NCI-H2196 treated with DMSO at 0.1 percent for 48 hours (cell line): ENCODE results near the gene FAM234B.

Source experiments
- DNase-seq: peaks from one replicate; lab custom pipeline; 2025; ENCODE audit not compliant: unreplicated experiment; lab: John Stamatoyannopoulos, UW

FAM234B gene

GRCh38 chr12:13044002-13044905 is at the start of gene FAM234B:
Gene FAM234B (plus strand): TSS chr12:13044381. CDS start chr12:13044404, 23 bp downstream.
- no peak for DNase-seq

- no peak for DNase-seq
These were observed 49.1 kb upstream of the FAM234B start for GRCh38 chr12:12995088-12995487.

- DNase-seq: no peak
These were observed 48.0 kb upstream of the FAM234B start for GRCh38 chr12:12996209-12996608.

DNA sequence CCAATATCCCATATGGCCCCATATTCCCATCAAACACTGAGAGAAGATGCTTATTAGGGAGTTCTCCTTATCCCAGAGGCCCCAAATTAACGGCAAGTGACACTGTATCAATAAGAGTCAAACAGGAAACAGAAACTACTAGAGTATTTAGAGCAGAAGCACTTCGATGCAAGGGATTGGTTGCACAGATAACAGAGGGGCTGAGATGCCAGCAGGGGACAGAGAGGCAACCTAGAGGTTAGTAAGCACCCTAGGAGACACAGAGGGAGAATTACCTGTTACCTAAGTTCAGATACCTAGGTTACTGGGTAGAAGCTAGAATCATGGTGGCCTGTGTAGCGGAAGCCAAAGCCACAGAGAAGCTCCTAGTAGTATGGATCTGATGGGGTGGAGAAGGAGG is 47.0 kb upstream of the FAM234B start:
- no peak for DNase-seq

- DNase-seq: no peak
These were observed 46.4 kb upstream of the FAM234B start for GRCh38 chr12:12997734-12998133.

DNA sequence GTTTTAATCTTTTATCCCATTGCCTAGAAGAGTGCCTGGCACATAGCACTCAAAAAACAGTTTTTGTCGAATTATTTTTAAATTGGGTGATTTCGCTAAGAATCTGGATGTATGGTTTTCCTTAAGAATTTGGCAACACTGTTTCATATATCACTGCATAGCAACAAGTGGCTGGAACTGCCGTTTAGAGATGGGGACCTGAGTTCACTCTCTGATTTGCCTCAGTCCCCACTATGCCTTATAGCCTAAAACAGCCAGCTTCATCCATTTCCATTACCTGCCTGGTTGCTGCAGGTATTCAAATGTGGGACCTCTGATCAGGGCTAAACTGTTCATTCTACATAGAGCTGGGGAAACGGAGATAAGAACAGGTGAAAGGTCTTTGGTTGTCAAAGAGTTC is 45.9 kb upstream of the FAM234B start:
- DNase-seq: no peak

- no peak for DNase-seq
These were observed 44.8 kb upstream of the FAM234B start for GRCh38 chr12:12999271-12999958.

DNA sequence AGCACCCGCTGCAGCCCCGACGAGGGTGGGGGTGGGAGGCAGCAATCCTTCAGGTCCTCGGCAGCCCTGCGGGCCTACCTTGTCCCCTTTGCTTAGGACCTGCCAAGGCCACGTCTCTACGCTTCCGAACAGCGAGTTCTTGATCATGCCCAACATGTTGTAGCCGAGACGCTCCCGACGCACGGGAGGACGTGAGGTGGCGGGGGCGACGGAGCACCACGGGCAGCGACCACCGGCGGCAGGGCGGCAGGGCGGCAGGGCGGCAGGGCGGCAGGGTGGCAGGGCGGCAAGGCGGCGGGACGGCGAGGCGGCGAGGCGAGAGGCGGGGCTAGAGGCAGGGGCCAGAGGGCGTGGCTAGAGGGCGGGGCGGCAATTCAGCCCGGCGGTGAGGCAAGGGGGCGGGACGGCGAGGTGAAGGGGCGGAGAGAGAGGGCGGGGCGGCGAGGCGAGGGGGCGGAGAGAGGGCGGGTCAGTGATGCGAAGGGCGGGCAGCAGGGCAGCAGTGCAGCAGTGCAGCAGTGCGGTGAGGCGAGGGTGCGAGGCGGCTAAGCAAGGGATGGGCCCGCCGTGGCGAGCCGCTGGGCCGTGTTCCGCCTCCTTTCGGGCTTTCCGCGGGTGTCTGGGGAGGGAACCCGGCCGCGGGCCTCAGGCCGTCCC is 44.1 kb upstream of the FAM234B start, which contains the start of gene HEBP1:
Gene HEBP1 (minus strand): TSS at position 307 of the 657 bp plus-strand sequence. CDS start 151 bp downstream, at position 156.
- peak; percentile 62 for DNase-seq

DNA sequence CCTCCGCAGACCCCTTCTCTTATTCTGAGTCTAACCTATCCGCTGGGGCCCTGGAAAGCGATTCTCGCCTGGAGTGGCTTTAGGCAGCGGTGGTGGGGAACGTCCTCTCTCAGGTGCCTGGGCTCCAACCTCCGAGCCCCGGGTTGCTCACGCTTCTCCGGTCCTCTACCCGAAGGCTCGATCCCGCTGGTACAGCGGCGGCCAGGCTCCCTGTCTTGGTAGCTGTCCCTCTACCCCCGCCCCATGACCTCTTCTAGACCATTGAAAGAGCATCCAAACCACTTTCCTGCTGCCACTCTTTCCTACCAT is 43.6 kb upstream of the FAM234B start:
- no peak for DNase-seq

DNA sequence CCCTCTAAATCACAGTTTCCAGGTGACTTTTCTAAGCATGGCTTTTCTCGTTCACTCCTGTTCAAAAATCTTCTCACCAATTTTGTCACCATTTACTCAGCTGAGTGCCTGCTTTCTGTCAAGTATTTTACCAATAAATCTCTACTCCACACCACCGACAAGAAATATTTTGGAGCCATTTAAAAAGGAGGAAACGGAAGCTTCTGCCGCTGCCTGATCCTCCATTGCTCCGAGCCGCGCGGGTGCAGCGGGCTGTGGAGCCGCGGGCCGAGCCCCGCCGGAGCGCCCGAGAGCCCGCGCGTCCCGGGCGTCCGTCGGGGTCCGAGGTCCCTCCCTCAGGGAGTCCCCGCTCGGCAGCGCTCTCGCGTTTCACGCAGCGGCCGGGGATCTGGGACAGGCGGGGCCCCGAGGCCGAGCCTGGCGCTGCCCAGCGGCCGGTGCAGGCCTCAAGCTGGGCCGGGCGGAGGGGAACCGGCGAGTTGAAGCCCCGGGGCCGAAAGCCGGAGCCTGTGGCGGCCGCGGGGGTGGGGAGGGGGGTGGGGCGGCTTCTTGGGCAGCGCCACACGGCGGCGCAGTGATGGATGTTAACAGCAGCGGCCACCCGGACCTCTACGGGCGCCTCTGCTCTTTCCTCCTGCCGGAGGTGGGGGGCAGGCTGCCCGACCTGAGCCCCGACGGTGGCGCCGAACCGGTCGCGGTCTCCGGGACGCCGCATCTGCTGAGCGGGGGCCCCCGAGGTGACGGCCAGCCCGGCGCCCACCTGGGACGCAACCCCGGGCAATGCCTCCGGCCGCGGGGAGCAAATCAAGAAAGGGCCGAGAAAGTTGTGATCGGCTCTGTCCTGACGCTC is 43.0 kb upstream of the FAM234B start:
- no peak for DNase-seq

DNA sequence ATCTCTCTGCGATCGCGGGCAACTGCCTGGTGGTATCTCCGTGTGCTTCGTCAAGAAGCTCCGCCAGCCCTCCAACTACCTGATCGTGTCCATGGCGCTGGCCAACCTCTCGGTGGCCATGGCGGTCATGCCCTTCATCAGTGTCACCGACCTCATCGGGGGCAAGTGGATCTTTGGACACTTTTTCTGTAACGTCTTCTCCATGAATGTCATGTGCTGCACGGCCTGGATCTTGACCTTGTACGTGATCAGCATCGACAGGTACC is 42.5 kb upstream of the FAM234B start:
- no peak for DNase-seq

GRCh38 chr12:13002301-13003097 is 41.7 kb upstream of the FAM234B start:
- DNase-seq: no peak

GRCh38 chr12:13004361-13004760 is 39.8 kb upstream of the FAM234B start:
- DNase-seq: no peak

- DNase-seq: no peak
These were observed 39.2 kb upstream of the FAM234B start for GRCh38 chr12:13004986-13005385.

DNA sequence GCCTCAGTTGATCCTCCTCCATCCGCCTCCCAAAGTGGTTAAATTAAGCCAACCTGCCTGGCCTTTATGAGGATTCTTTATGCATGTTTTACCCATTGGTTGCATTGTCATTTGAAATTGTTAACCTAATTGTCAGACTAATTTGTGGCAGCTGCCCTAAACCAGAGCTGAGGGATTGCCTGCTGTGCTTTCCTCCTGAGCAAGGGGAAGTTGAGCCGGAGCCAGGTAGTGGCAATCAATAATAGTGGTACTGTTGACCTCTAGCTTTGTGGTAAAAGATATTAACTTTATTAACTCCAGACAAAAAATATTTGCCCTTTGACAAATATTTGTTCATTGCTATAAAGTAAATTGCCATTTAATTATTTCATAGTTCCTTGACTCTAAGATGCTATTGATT is 38.5 kb upstream of the FAM234B start:
- no peak for DNase-seq

GRCh38 chr12:13007496-13008233 is 36.5 kb upstream of the FAM234B start:
- no peak for DNase-seq

DNA sequence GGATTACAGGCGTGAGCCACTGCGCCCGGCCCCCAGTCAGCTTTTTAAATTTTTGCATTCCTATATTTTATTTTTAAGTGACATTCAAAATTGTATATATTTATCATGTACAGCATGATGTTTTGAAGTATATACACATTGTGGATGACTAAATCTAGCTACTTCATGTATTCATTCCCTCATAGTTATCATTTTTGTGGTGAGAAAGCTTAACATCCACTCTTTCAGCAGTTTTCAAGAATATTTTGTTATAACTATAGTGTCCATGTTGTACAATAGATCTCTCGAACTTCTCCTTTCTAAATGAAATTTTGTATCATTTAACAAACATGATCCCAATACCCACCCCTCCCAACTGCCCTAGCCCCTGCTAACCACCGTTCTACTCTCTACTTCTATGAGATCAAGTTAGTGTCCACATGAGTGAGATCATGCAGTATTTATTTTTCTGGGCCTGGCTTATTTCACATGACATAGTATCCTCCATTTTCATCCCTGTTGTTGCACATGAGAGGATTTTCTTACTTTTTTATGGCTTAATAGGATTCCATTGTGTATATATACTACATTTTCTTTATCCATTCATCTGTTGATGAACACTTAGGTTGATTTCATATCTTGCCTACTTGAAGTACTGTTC is 35.3 kb upstream of the FAM234B start:
- DNase-seq: no peak

GRCh38 chr12:13011098-13011497 is 33.1 kb upstream of the FAM234B start:
- no peak for DNase-seq

- DNase-seq: no peak
These were observed 21.3 kb upstream of the FAM234B start for GRCh38 chr12:13022851-13023271.
